Measurements from ENCODE around the gene STK35.

STK35 gene

GRCh38 chr20:2135013-2135412 lies 33.4 kb downstream of the STK35 start:
- no peak for DNase-seq (ENCODE audit: low read depth)

- no peak for DNase-seq (ENCODE audit: low read depth)
Observed at GRCh38 chr20:2136275-2136674, 34.6 kb downstream of the STK35 start.

GRCh38 chr20:2137552-2138201 lies 36.0 kb downstream of the STK35 start:
- DNase-seq (ENCODE audit: low read depth): no peak

- DNase-seq (ENCODE audit: low read depth): no peak
Observed at GRCh38 chr20:2138396-2138795, 36.8 kb downstream of the STK35 start.

- no peak for DNase-seq (ENCODE audit: low read depth)
Observed at GRCh38 chr20:2139250-2139649, 37.6 kb downstream of the STK35 start.

DNA sequence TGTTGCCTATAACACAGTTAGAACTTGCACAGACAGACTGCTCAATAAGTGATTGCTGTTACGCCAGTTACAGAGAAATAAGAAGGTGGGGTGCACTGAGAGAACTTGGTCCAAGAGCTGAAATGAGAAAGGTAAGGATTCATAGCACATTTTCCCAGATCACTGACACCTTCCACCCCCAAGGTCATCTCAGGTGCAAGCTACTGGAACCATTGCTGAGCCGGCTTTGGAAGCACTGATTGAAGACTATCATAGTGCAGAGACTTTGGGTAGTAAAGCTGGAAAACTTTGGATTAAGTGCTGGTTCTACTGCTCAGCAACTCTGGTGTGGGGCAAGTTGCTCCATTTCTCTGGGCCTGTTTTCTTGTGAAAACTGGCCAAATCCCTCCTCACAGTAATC lies 38.1 kb downstream of the STK35 start:
- no peak for DNase-seq (ENCODE audit: low read depth)

DNA sequence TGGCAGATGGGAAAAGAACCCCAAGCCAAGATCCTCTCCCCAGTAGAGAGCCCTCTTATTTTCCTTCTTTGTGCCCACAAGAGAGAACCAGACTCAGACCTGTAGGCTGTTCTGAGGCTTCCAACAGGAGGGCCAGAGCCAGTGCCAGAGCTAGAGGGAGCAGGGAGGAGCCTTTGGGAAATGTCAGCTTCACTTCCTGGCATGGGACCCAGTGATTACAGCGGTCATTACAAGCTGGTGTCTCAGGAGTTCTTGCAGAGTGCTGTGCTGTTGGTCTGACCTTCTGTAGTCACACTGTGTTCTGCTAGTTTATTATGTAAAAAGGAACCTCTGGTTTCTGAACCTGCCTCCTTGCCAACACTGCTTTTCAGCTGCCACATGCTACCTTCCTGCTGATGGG lies 38.9 kb downstream of the STK35 start:
- no peak for DNase-seq (ENCODE audit: low read depth)

DNA sequence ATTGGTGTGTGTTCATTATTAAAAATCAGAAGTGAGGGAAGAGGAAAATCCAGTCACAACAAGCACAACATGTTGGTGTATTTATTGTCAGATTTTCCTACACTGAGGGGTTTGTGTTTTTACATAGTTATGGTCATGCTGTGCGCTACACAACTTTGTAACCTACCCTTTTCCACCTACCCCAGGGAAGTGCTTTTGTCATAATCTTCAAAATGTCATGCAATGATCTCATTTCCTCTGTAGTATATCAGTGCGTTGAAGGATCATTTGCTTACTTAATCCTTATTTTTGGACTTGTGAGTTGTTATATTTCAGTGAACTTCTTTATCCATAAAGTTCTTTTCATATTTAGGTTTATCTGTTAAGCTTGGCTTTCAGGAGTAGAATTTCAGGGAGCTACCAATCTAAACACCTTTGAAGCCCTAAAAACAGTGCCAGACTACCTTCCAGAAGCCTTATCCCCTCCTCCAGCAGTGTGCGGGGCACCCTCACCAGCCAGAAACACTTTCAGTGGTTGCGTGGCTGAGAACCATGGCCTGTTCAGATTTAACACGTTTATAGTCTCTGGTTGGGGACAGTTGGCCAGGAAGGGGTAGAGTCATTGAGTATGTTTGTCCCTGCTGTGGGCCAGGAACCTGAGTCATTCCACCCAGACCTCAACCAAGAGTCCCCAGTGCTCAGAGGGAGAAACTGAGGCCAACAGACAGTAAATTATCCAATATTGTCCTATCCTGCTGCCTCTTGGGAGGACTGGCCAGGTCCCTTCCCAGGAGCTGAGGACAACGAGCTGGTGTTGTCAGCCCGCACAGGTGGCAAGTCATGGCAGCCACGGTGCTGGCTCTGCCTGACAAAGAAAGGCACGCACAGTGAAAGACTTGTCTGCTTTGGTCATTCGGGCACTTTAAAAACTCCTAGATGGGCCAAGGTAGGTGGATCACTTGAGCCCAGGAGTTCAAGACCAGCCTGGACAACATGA lies 40.3 kb downstream of the STK35 start:
- no peak for DNase-seq (ENCODE audit: low read depth)

GRCh38 chr20:2142649-2143048 lies 41.0 kb downstream of the STK35 start:
- DNase-seq (ENCODE audit: low read depth): no peak

GRCh38 chr20:2143594-2143993 lies 42.0 kb downstream of the STK35 start:
- no peak for DNase-seq (ENCODE audit: low read depth)

DNA sequence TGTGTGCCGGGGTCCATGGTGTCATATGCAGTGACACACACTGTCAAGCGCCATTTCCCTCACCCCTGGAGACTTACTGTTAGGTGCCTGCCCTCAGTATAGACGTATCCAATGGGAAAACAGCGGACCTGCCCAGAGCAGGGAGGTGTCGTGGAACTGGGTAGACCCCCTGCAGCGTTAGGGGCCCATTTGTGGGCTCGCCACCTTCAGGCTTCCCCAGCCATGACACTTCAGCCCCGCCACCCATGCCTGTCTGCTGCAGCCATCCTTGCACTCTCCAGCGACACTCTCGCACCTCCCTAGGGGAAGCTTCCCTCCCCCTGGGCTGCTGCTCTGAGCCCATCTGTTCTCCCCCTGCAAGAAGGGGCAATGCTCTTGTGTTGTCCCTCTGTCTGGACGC lies 43.2 kb downstream of the STK35 start:
- no peak for DNase-seq (ENCODE audit: low read depth)

DNA sequence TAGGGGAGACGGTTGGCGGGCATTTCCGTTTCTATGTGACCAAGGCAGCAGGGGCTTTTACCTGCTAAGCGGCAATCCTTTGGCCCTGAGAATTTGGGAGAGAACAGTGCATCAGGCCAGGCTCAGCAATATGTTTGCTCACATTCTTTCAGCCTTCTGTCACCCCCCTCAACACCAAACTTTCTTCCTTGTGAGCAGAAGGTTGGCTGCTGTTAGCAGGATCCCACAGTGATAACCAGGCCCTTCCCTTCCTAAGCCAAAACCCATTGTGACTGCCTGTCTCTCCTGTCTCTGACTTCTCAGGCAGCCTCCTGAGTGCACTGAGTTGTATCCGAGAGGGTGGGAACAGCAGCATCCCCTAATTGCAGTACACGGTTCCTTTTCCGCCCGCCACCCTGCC lies 43.7 kb downstream of the STK35 start:
- DNase-seq (ENCODE audit: low read depth): no peak

DNA sequence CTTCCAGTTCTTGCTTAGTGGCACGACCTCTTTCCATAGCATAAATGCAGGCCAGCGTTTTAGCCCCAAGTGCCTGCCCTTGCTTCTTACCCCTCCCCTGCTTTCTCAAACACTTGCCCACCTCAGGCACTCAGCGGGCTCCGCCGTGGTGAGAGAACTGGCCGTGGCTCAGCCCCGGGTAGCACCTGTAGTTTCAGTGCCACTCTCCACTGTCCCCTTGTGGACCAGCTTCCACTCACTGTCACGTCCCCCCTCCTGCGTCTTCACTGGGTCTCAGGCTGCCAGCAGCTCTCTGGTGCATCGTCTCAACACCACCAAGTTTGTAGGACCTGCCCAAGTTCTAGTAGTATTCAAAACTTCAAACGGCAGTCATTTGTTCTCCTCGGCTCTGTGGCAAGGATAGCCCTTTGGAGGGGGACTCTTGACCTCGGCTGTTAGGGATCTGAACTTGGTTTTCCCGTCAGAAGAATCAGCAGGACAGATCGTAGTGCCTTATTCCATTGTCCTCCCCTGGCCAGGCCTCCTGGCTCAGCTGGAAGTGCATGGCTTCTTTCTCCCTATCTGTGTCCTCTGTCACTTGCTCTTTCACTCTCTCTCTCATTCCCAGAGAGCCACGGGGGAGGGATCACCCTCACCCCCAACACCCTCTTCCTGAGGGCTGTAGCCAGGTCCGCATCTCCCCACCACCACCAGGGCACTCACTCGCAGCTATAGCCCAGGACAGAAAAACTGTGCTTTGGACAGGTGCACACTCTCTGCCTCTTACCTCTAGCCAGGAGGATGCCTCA lies 44.6 kb downstream of the STK35 start:
- DNase-seq (ENCODE audit: low read depth): no peak

DNA sequence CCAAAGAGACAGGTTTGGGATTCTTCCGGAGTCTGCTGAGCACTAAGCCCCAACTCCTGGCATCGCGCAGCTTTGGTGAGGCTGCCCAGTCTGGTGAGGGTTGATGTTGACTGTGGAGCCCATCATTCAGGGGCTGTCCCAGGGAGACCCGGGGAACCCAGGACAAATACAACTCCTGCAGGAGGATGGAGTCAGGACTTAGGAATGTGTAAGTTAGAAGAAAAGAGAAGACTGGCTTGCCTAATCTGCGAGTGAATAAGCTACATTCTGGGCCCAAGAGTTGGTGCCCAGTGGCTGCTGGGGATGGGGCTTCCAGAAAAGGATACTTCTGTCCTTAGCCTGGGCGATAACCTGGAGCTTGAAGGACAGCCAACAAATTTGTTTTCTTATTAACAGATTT lies 47.9 kb downstream of the STK35 start:
- DNase-seq (ENCODE audit: low read depth): no peak

- no peak for DNase-seq (ENCODE audit: low read depth)
Observed at GRCh38 chr20:2150660-2151059, 49.0 kb downstream of the STK35 start.

DNA sequence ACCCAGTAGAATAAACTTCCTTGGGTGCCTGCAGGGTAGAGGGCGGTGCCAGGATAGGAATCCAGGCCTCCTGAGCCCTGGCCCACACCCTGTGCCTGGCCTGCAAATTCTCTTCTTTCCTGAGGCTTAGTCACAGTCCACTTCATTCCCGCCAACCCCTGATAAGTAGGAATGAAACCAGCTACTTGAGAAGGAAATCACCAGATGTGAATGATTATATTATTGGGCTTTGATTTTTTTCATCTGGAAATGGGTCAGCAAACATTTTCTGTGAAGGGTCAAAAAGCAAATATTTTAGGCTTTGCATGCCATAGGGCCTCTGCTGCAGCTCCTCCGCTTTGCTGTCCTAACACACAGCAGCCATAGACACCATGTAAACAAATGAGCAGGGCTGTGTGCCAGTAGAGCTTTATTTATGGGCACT lies 50.2 kb downstream of the STK35 start:
- DNase-seq (ENCODE audit: low read depth): no peak

GRCh38 chr20:2152317-2152716 lies 50.7 kb downstream of the STK35 start:
- no peak for DNase-seq (ENCODE audit: low read depth)

- no peak for DNase-seq (ENCODE audit: low read depth)
Observed at GRCh38 chr20:2153326-2153725, 51.7 kb downstream of the STK35 start.

DNA sequence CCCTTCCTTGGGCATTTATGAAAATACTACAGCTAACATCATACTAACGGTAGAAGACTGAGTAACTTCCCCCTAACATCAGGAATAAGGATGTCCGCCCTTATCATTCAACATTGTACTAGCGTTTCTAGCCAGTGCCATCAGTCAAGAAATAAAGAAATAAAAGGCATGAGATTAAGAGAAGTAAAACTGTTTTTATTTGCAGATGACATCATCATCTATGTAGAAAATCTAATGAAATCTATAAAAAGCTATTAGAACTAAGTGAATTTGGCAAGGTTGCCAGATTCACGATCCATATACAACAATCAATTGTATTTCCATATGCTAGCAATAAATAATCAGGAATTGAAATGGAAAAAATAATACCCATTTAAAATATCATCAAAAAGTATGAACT lies 54.6 kb downstream of the STK35 start:
- DNase-seq (ENCODE audit: low read depth): no peak

DNA sequence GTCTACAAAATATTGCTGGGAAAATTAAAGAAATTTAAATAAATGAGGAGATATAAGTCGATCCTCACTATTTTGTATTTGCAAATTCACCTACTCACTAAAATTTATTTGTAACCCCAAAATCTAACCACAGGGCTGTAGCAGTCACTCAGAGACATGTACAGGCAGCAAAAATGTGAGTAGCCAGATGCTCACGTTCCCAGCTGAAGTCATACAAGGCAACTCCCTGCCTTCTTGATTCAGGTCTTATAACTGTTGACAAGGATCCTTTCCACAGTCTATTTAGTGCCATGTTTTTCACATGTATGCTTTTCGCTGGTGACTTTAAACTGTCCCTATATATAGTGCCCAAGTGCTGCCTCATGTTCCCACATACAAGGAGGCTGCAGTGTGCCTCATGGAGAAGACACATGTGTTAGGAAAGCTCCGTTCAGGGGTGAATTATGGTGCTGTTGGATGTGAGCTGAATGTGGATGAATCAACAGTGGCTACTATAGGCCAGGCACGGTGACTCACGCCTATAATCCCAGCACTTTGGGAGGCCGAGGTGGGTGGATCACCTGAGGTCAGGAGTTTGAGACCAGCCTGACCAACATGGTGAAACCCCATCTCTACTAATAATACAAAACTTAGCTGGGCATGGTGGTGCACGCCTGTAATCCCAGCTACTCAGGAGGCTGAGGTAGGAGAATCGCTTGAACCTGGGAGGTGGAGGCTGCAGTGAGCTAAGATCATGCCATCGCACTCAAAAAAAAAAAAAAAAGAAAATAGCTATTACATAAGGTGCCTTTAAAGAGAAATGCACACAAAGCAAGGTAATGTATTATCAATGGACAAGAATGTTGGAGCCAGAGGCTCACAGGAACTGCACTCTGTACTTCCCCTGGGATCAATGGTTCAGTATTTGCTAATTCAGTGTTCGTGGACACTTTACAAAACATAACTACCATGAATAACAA lies 55.3 kb downstream of the STK35 start:
- DNase-seq (ENCODE audit: low read depth): no peak

- no peak for DNase-seq (ENCODE audit: low read depth)
Observed at GRCh38 chr20:2162125-2162822, 60.6 kb downstream of the STK35 start.

Data from T-helper 22 cell (primary cell).